Uterus (tissue), 2 donors: ENCODE data around the gene NPTXR.

ENCODE experiments used
- POLR2A ChIP-seq, 2 donors: fragments of 450-650 bp; IDR thresholded peaks; one replicate each; pipeline ENCODE4 v1.6.1; 2016; ENCODE audit warnings: antibody characterized with exemption in 2 of 2, mild to moderate bottlenecking in 1 of 2, moderate library complexity in 1 of 2
- TF ChIP-seq, protein P1 (sequence below), 4 experiments: fragments of 200-600 bp in 2 of 4; fragments of 450-650 bp in 2 of 4; sonication (generic) in 2 of 4; IDR thresholded peaks; one replicate each; pipeline ENCODE4 v1.5.1; 2016 to 2019; ENCODE audit warnings: antibody characterized with exemption in 4 of 4, mild to moderate bottlenecking in 2 of 4, moderate library complexity in 1 of 4

GRCh38 chr22:38828191-38828590 lies 15.6 kb downstream of the NPTXR start:
- TF ChIP-seq, protein P1, sequence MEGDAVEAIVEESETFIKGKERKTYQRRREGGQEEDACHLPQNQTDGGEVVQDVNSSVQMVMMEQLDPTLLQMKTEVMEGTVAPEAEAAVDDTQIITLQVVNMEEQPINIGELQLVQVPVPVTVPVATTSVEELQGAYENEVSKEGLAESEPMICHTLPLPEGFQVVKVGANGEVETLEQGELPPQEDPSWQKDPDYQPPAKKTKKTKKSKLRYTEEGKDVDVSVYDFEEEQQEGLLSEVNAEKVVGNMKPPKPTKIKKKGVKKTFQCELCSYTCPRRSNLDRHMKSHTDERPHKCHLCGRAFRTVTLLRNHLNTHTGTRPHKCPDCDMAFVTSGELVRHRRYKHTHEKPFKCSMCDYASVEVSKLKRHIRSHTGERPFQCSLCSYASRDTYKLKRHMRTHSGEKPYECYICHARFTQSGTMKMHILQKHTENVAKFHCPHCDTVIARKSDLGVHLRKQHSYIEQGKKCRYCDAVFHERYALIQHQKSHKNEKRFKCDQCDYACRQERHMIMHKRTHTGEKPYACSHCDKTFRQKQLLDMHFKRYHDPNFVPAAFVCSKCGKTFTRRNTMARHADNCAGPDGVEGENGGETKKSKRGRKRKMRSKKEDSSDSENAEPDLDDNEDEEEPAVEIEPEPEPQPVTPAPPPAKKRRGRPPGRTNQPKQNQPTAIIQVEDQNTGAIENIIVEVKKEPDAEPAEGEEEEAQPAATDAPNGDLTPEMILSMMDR (IDR thresholded peaks at IDR 0.05): no peak
- TF ChIP-seq POLR2A (IDR thresholded peaks at IDR 0.05): no peak
